HL-60 (cell line): Measurements from ENCODE around the gene SLC9A1.

ENCODE experiments used
- CTCF ChIP-seq: IDR thresholded peaks from one replicate; pipeline ENCODE4 v1.5.1; 2011; ENCODE audit warnings: low read length, control low read depth, inconsistent platforms; ENCODE audit not compliant: insufficient read depth
- GABPA ChIP-seq: IDR thresholded peaks from 2 replicates; pipeline ENCODE4 v1.6.1; 2012; ENCODE audit warnings: low read depth

- no peak for TF ChIP-seq GABPA
- no peak for TF ChIP-seq CTCF
Observed at GRCh38 chr1:27068922-27069321, 86.0 kb downstream of the SLC9A1 start.
